ENCODE measurements around the gene SLC25A12. TPM values are rescaled to one million over a fixed set of nuclear protein-coding genes. Genes with fewer than 3 reads are reported as not detected.

SLC25A12 gene
- total and polyA plus RNA-seq, 5 donors from 2014 or later: 11.3 to 19.9 (median 12.4) TPM

GRCh38 chr2:171883275-171883893 is 10.7 kb downstream of the SLC25A12 start:
- no peak overlapping the region for H3K4me3 Mint-ChIP-seq
- H3K27ac ChIP-seq (ENCODE audit: insufficient read depth, low read length, poor library complexity, severe bottlenecking): no peak overlapping the region

DNA sequence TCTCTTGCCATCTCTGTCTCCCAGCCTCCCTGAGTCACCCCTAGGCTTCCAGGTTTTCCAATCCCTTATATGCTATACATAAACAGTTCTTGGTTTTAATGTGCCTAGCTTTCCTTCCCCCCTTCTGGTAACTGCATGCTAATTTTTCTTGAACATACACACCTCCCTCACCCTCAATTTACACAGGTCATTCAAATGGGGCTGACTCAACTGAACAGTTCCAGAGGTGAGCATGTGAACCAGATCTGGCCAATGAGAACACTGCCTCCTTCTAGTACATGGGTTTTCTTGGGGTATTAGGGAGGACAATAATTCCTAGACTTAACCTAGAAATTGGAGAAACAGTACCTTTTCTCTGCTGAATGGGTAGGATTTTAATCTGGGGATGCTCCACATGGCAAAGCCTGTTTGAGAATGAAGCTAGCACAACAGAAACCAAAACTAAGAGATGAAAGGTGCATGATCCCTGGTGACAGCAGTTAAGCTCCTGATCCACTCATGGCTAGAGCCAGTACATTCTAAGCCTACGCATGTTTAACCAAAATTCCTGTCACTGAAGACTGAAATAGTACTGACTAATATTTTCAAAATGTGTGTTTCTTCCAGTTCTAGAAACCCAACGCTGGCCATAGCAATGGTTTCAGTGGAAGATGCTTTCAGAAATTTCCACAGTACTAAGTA is 11.8 kb downstream of the SLC25A12 start:
- H3K27ac Mint-ChIP-seq: no peak overlapping the region
- H3K9me3 Mint-ChIP-seq: no peaks in the 10 kb centered on the region
- peaks cover 4% of the 10 kb centered on the region for H3K36me3 Mint-ChIP-seq
- Histone ChIP-seq H3K27me3 (ENCODE audit: control insufficient read depth, insufficient read depth, low read length) (no peaks in the 10 kb centered on the region), H3K4me1 (ENCODE audit: control insufficient read depth, insufficient read depth, low read length, poor library complexity, severe bottlenecking) (peaks cover 6% of the 10 kb centered on the region), H3K4me3 (ENCODE audit: low read depth, low read length) (no peak overlapping the region), H3K36me3 (ENCODE audit: control insufficient read depth, insufficient read depth, low read length) (no peaks in the 10 kb centered on the region), H3K27ac (ENCODE audit: insufficient read depth, low read length, poor library complexity, severe bottlenecking) (no peak overlapping the region), H3K9me3 (ENCODE audit: control insufficient read depth in 2 of 2, low read length in 2 of 2) (no peaks in the 10 kb centered on the region)
- DNase-seq: peak in 1 of 3 donors; percentile 9
- H3K4me3 Mint-ChIP-seq: no peak overlapping the region
- H3K4me1 Mint-ChIP-seq: peaks cover 8 to 58% (median 28%) of the 10 kb centered on the region in 4 donors
- no peak for ATAC-seq (ENCODE audit: low read depth in 2 of 2)
- no peaks in the 10 kb centered on the region for H3K27me3 Mint-ChIP-seq

More at GRCh38 chr2:171883275-171883893, 10.7 kb downstream of the SLC25A12 start:
- peaks cover 11% of the 10 kb centered on the region for H3K36me3 Mint-ChIP-seq
- H3K9me3 Mint-ChIP-seq: no peaks in the 10 kb centered on the region
- H3K27me3 ChIP-seq (ENCODE audit: control insufficient read depth, insufficient read depth, low read length): no peaks in the 10 kb centered on the region
- H3K4me3 ChIP-seq (ENCODE audit: low read depth, low read length): no peak overlapping the region
- ATAC-seq (ENCODE audit: low read depth in 2 of 2) (no peak), DNase-seq (no peak)
- H3K27me3 Mint-ChIP-seq: no peaks in the 10 kb centered on the region
- peaks cover 17 to 48% (median 30%) of the 10 kb centered on the region in 4 donors for H3K4me1 Mint-ChIP-seq
- H3K9me3 ChIP-seq (ENCODE audit: control insufficient read depth in 2 of 2, low read length in 2 of 2): no peaks in the 10 kb centered on the region
- no peaks in the 10 kb centered on the region for H3K4me1 ChIP-seq (ENCODE audit: control insufficient read depth, insufficient read depth, low read length, poor library complexity, severe bottlenecking)
- no peaks in the 10 kb centered on the region for H3K36me3 ChIP-seq (ENCODE audit: control insufficient read depth, insufficient read depth, low read length)
- peak overlapping the region in 1 of 3 donors; percentile 68 for H3K27ac Mint-ChIP-seq

DNA sequence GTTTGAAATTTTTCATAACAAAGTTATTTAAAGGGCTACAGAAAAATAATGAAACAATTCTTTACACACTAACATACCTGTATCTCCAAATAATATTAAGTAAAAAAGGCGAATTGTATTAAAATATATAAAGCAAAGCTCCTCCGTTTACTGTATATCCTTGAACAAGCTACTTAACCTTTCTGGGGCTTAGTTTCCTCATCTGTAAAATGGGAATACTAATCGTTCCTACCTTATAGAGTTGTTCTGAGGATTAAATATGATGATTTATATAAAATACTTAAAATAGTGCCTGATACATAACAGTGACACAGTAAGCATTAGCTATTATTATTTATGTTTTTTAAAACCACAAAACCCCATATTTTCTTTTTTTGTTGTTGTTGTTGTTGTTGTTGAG is 13.3 kb downstream of the SLC25A12 start:
- no peak overlapping the region for H3K4me3 Mint-ChIP-seq
- H3K27ac Mint-ChIP-seq: no peak overlapping the region
- no peaks in the 10 kb centered on the region for H3K9me3 ChIP-seq (ENCODE audit: control insufficient read depth in 2 of 2, low read length in 2 of 2)
- H3K4me1 Mint-ChIP-seq: peaks cover 3 to 64% (median 33%) of the 10 kb centered on the region in 4 donors
- peaks cover 4% of the 10 kb centered on the region for H3K36me3 Mint-ChIP-seq
- H3K36me3 ChIP-seq (ENCODE audit: control insufficient read depth, insufficient read depth, low read length): no peaks in the 10 kb centered on the region
- no peaks in the 10 kb centered on the region for H3K27me3 ChIP-seq (ENCODE audit: control insufficient read depth, insufficient read depth, low read length)
- H3K27me3 Mint-ChIP-seq: no peaks in the 10 kb centered on the region
- ATAC-seq (ENCODE audit: low read depth in 2 of 2): no peak
- no peak overlapping the region for H3K4me3 ChIP-seq (ENCODE audit: low read depth, low read length)
- no peaks in the 10 kb centered on the region for H3K9me3 Mint-ChIP-seq
- H3K27ac ChIP-seq (ENCODE audit: insufficient read depth, low read length, poor library complexity, severe bottlenecking): no peak overlapping the region
- peaks cover 9% of the 10 kb centered on the region for H3K4me1 ChIP-seq (ENCODE audit: control insufficient read depth, insufficient read depth, low read length, poor library complexity, severe bottlenecking)
- DNase-seq: no peak

- H3K9me3 Mint-ChIP-seq: no peaks in the 10 kb centered on the region
- H3K36me3 Mint-ChIP-seq: peaks cover 11% of the 10 kb centered on the region
- Histone ChIP-seq H3K4me3 (ENCODE audit: low read depth, low read length) (no peak overlapping the region), H3K36me3 (ENCODE audit: control insufficient read depth, insufficient read depth, low read length) (peaks cover 4% of the 10 kb centered on the region), H3K27ac (ENCODE audit: insufficient read depth, low read length, poor library complexity, severe bottlenecking) (no peak overlapping the region), H3K27me3 (ENCODE audit: control insufficient read depth, insufficient read depth, low read length) (no peaks in the 10 kb centered on the region), H3K9me3 (ENCODE audit: control insufficient read depth in 2 of 2, low read length in 2 of 2) (no peaks in the 10 kb centered on the region), H3K4me1 (ENCODE audit: control insufficient read depth, insufficient read depth, low read length, poor library complexity, severe bottlenecking) (peaks cover 9% of the 10 kb centered on the region)
- H3K27ac Mint-ChIP-seq: no peak overlapping the region
- H3K4me1 Mint-ChIP-seq: peaks cover 0 to 62% (median 34%) of the 10 kb centered on the region in 4 donors
- no peaks in the 10 kb centered on the region for H3K27me3 Mint-ChIP-seq
- no peak for ATAC-seq (ENCODE audit: low read depth in 2 of 2)
- DNase-seq: no peak
- no peak overlapping the region for H3K4me3 Mint-ChIP-seq
Observed at GRCh38 chr2:171879865-171880264, 14.2 kb downstream of the SLC25A12 start.

- H3K4me3 ChIP-seq (ENCODE audit: low read depth, low read length): no peak overlapping the region
- peaks cover 17% of the 10 kb centered on the region for H3K36me3 Mint-ChIP-seq
- no peak overlapping the region for H3K27ac ChIP-seq (ENCODE audit: insufficient read depth, low read length, poor library complexity, severe bottlenecking)
Observed at GRCh38 chr2:171878481-171878993, 15.5 kb downstream of the SLC25A12 start.

GRCh38 chr2:171874963-171875362 is 19.1 kb downstream of the SLC25A12 start:
- Histone ChIP-seq H3K4me1 (ENCODE audit: control insufficient read depth, insufficient read depth, low read length, poor library complexity, severe bottlenecking) (peaks cover 9% of the 10 kb centered on the region), H3K27ac (ENCODE audit: insufficient read depth, low read length, poor library complexity, severe bottlenecking) (no peak overlapping the region), H3K4me3 (ENCODE audit: low read depth, low read length) (no peak overlapping the region), H3K36me3 (ENCODE audit: control insufficient read depth, insufficient read depth, low read length) (peaks cover 10% of the 10 kb centered on the region), H3K27me3 (ENCODE audit: control insufficient read depth, insufficient read depth, low read length) (no peaks in the 10 kb centered on the region), H3K9me3 (ENCODE audit: control insufficient read depth in 2 of 2, low read length in 2 of 2) (no peaks in the 10 kb centered on the region)
- Mint-ChIP-seq H3K36me3 (peaks cover 34% of the 10 kb centered on the region), H3K4me3 (no peak overlapping the region), H3K4me1 (peaks cover 7 to 36% (median 30%) of the 10 kb centered on the region in 4 donors), H3K27me3 (no peaks in the 10 kb centered on the region), H3K27ac (no peak overlapping the region), H3K9me3 (no peaks in the 10 kb centered on the region)
- ATAC-seq (ENCODE audit: low read depth in 2 of 2) (no peak), DNase-seq (no peak)

More at GRCh38 chr2:171878481-171878993, 15.5 kb downstream of the SLC25A12 start:
- Mint-ChIP-seq H3K9me3 (no peaks in the 10 kb centered on the region), H3K27me3 (no peaks in the 10 kb centered on the region), H3K4me1 (peaks cover 0 to 58% (median 34%) of the 10 kb centered on the region in 4 donors), H3K4me3 (no peak overlapping the region), H3K27ac (peak overlapping the region in 2 of 3 donors; percentile 1 to 8)
- H3K9me3 ChIP-seq (ENCODE audit: control insufficient read depth in 2 of 2, low read length in 2 of 2): no peaks in the 10 kb centered on the region
- ATAC-seq (ENCODE audit: low read depth in 2 of 2): no peak
- H3K36me3 ChIP-seq (ENCODE audit: control insufficient read depth, insufficient read depth, low read length): peaks cover 7% of the 10 kb centered on the region
- no peaks in the 10 kb centered on the region for H3K27me3 ChIP-seq (ENCODE audit: control insufficient read depth, insufficient read depth, low read length)
- peaks cover 9% of the 10 kb centered on the region for H3K4me1 ChIP-seq (ENCODE audit: control insufficient read depth, insufficient read depth, low read length, poor library complexity, severe bottlenecking)
- DNase-seq: peak in 1 of 3 donors; percentile 10

GRCh38 chr2:171874517-171874916 is 19.5 kb downstream of the SLC25A12 start:
- H3K9me3 Mint-ChIP-seq: no peaks in the 10 kb centered on the region
- no peaks in the 10 kb centered on the region for H3K27me3 Mint-ChIP-seq
- no peaks in the 10 kb centered on the region for H3K9me3 ChIP-seq (ENCODE audit: control insufficient read depth in 2 of 2, low read length in 2 of 2)
- peaks cover 7 to 32% (median 27%) of the 10 kb centered on the region in 4 donors for H3K4me1 Mint-ChIP-seq
- no peak overlapping the region for H3K27ac Mint-ChIP-seq
- H3K4me1 ChIP-seq (ENCODE audit: control insufficient read depth, insufficient read depth, low read length, poor library complexity, severe bottlenecking): peaks cover 9% of the 10 kb centered on the region
- no peak for ATAC-seq (ENCODE audit: low read depth in 2 of 2)
- no peaks in the 10 kb centered on the region for H3K27me3 ChIP-seq (ENCODE audit: control insufficient read depth, insufficient read depth, low read length)
- H3K36me3 ChIP-seq (ENCODE audit: control insufficient read depth, insufficient read depth, low read length): peaks cover 10% of the 10 kb centered on the region
- peaks cover 34% of the 10 kb centered on the region for H3K36me3 Mint-ChIP-seq
- DNase-seq: no peak
- no peak overlapping the region for H3K4me3 Mint-ChIP-seq
- H3K4me3 ChIP-seq (ENCODE audit: low read depth, low read length): no peak overlapping the region
- H3K27ac ChIP-seq (ENCODE audit: insufficient read depth, low read length, poor library complexity, severe bottlenecking): no peak overlapping the region

Measured in CD4-positive, CD25-positive, alpha-beta regulatory T cell (primary cell).